SK-N-SH (cell line): ENCODE measurements around the gene ZNF580. TPM values are rescaled to one million over a fixed set of nuclear protein-coding genes. Genes with fewer than 3 reads are reported as not detected.

Experiments used
- CTCF ChIA-PET: fragments of 300-600, 350-600 bp; formaldehyde crosslinking; extraction: SDS; loops from one replicate; lab custom pipeline; 2021; lab: Yijun Ruan, JAX
- POLR2A ChIA-PET: fragments of 350-600 bp; sonication (Branson Sonifier 250); formaldehyde crosslinking; extraction: SDS; loops from one replicate; lab custom pipeline; 2020; ENCODE audit warnings: antibody characterized with exemption, inconsistent platforms; lab: Yijun Ruan, JAX
- DNase-seq: peaks from one replicate; pipeline ENCODE4 v3.0.0; 2012
- H2AFZ ChIP-seq: fragments of 200-600 bp; sonication (generic); 2 replicates; pipeline ENCODE4 v1.8.1; 2016; ENCODE audit warnings: antibody characterized with exemption, mild to moderate bottlenecking, low read depth
- H3F3A ChIP-seq: fragments of 200-600 bp; sonication (generic); replicated peaks from 2 replicates; pipeline ENCODE3; 2016; ENCODE audit warnings: antibody characterized with exemption, mild to moderate bottlenecking; ENCODE audit not compliant: insufficient read depth
- H3K27ac ChIP-seq, 2 experiments: fragments of 200-500 bp in 1 of 2; fragments of 200-600 bp in 1 of 2; sonication (Bioruptor generic) in 1 of 2; sonication (generic), shearing (Covaris generic) in 1 of 2; 2 replicates each; pipeline versions ENCODE4 v1.5.1 to v1.6.1; 2014 to 2016; ENCODE audit warnings: low read depth in 2 of 2, inconsistent platforms in 1 of 2, low read length in 1 of 2, mild to moderate bottlenecking in 1 of 2, mixed read lengths in 1 of 2
- H3K27me3 ChIP-seq: fragments of 200-600 bp; sonication (generic), shearing (Covaris generic); 2 replicates; pipeline ENCODE4 v1.6.1; 2016; ENCODE audit warnings: mixed run types; ENCODE audit not compliant: insufficient read depth
- H3K36me3 ChIP-seq, 2 experiments: fragments of 200-500 bp in 1 of 2; fragments of 200-600 bp in 1 of 2; sonication (Bioruptor generic) in 1 of 2; sonication (generic) in 1 of 2; replicated peaks in 1 of 2; 2 replicates each; pipeline versions ENCODE3 to v1.5.1; 2014 to 2016; ENCODE audit warnings: low read length in 1 of 2, mild to moderate bottlenecking in 1 of 2; ENCODE audit not compliant: insufficient read depth in 2 of 2, control insufficient read depth in 1 of 2
- H3K4me1 ChIP-seq, 2 experiments: fragments of 200-500 bp in 1 of 2; fragments of 200-600 bp in 1 of 2; sonication (Bioruptor generic) in 1 of 2; sonication (generic), shearing (Covaris generic) in 1 of 2; 2 replicates each; pipeline versions ENCODE4 v1.5.1 to v1.6.1; 2014 to 2016; ENCODE audit warnings: low read depth in 1 of 2, low read length in 1 of 2, mixed run types in 1 of 2; ENCODE audit not compliant: insufficient read depth in 2 of 2, control insufficient read depth in 1 of 2
- H3K4me2 ChIP-seq: fragments of 200-600 bp; sonication (generic), shearing (Covaris generic); 2 replicates; pipeline ENCODE4 v1.6.1; 2017; ENCODE audit warnings: mixed run types
- H3K4me3 ChIP-seq, 2 experiments: fragments of 200-500 bp in 1 of 2; fragments of 200-600 bp in 1 of 2; sonication (Bioruptor generic) in 1 of 2; sonication (generic), shearing (Covaris generic) in 1 of 2; 2 replicates each; pipeline versions ENCODE4 v1.5.1 to v1.8.1; 2014 to 2016; ENCODE audit warnings: low read depth in 2 of 2, inconsistent platforms in 1 of 2, low read length in 1 of 2, mild to moderate bottlenecking in 1 of 2, mixed read lengths in 1 of 2, moderate library complexity in 1 of 2
- H3K79me2 ChIP-seq: fragments of 200-600 bp; sonication (generic); 2 replicates; pipeline ENCODE4 v1.8.1; 2017; ENCODE audit warnings: mild to moderate bottlenecking; ENCODE audit not compliant: insufficient read depth
- H3K9ac ChIP-seq: fragments of 200-600 bp; sonication (generic); 2 replicates; pipeline ENCODE4 v1.6.1; 2017; ENCODE audit warnings: mixed run types
- H3K9me2 ChIP-seq: fragments of 200-600 bp; sonication (generic); 2 replicates; pipeline ENCODE4 v1.6.1; 2017; ENCODE audit warnings: mixed run types
- H3K9me3 ChIP-seq: fragments of 200-600 bp; sonication (generic); 2 replicates; pipeline ENCODE4 v1.6.1; 2017; ENCODE audit warnings: mixed run types, mild to moderate bottlenecking, moderate library complexity
- H4K20me1 ChIP-seq: fragments of 200-600 bp; sonication (generic); 2 replicates; pipeline ENCODE4 v1.6.1; 2017; ENCODE audit warnings: mild to moderate bottlenecking, mixed run types; ENCODE audit not compliant: insufficient read depth
- CHD2 ChIP-seq: fragments of 150-350 bp; IDR thresholded peaks from 2 replicates; pipeline ENCODE4 v1.6.1; 2018; ENCODE audit warnings: low read length; ENCODE audit not compliant: partially characterized antibody
- ELF1 ChIP-seq: IDR thresholded peaks from 2 replicates; pipeline ENCODE4 v1.4.0; 2012
- EZH2phosphoT487 ChIP-seq: fragments of 200-600 bp; sonication (generic); IDR thresholded peaks from 2 replicates; pipeline ENCODE4 v1.6.1; 2017; ENCODE audit warnings: low read depth, mixed run types, mild to moderate bottlenecking, antibody characterized with exemption, moderate library complexity, borderline replicate concordance
- FOSL2 ChIP-seq: IDR thresholded peaks from 2 replicates; pipeline ENCODE4 v1.4.0; 2012; ENCODE audit warnings: low read depth, mild to moderate bottlenecking, moderate library complexity, borderline replicate concordance
- FOXJ3 ChIP-seq: sonication (generic); formaldehyde crosslinking; IDR thresholded peaks from 2 replicates; pipeline ENCODE4 v1.5.1; 2020; ENCODE audit warnings: mild to moderate bottlenecking, missing genetic modification reagents
- GABPA ChIP-seq: IDR thresholded peaks from 2 replicates; pipeline ENCODE4 v1.4.0; 2012; ENCODE audit warnings: low read depth, mild to moderate bottlenecking
- MEF2A ChIP-seq: IDR thresholded peaks from 2 replicates; pipeline ENCODE4 v1.4.0; 2012; ENCODE audit warnings: low read depth, borderline replicate concordance
- MXI1 ChIP-seq: IDR thresholded peaks from 2 replicates; pipeline ENCODE4 v1.6.1; 2012; ENCODE audit warnings: mild to moderate bottlenecking, low read depth, low read length, improper control_type of control experiment
- NRF1 ChIP-seq: IDR thresholded peaks from 2 replicates; pipeline ENCODE4 v1.6.1; 2012; ENCODE audit warnings: low read depth, mild to moderate bottlenecking, low read length
- RAD21 ChIP-seq: IDR thresholded peaks from 2 replicates; pipeline ENCODE4 v1.6.1; 2012; ENCODE audit warnings: mild to moderate bottlenecking, low read length
- RFX5 ChIP-seq: IDR thresholded peaks from 2 replicates; pipeline ENCODE4 v1.6.1; 2012; ENCODE audit warnings: mild to moderate bottlenecking, improper control_type of control experiment, low read length
- RXRA ChIP-seq: IDR thresholded peaks from 2 replicates; pipeline ENCODE4 v1.4.0; 2012; ENCODE audit warnings: low read depth, mild to moderate bottlenecking, borderline replicate concordance
- TAF1 ChIP-seq: IDR thresholded peaks from 2 replicates; pipeline ENCODE4 v1.6.1; 2012; ENCODE audit warnings: low read depth, mild to moderate bottlenecking, low read length, moderate library complexity, borderline replicate concordance
- TCF12 ChIP-seq: IDR thresholded peaks from 2 replicates; pipeline ENCODE4 v1.4.0; 2012
- TEAD4 ChIP-seq: IDR thresholded peaks from 2 replicates; pipeline ENCODE4 v1.4.0; 2012; ENCODE audit warnings: mild to moderate bottlenecking, borderline replicate concordance; ENCODE audit not compliant: insufficient read depth
- USF2 ChIP-seq: fragments of 150-350 bp; IDR thresholded peaks from 2 replicates; pipeline ENCODE4 v1.6.1; 2017; ENCODE audit warnings: antibody characterized with exemption, low read length, low read depth, borderline replicate concordance
- YY1 ChIP-seq: IDR thresholded peaks from 2 replicates; pipeline ENCODE4 v1.4.0; 2012; ENCODE audit warnings: low read depth, mild to moderate bottlenecking
- WGBS: methylation state at CpG from one replicate; pipeline ENCODE4 v1.1.6; 2017; ENCODE audit warnings: low lambda C conversion rate; 5-methylcytosine and 5-hydroxymethylcytosine counted together
- polyA plus RNA-seq, 3 experiments: library from polyadenylated mRNA; depleted of rRNA; stranded (reverse); fragments of >200 nt; gene quantifications; 2 replicates each; pipeline ENCODE4 v1.2.3, GENCODE V29; 2012
- TF ChIP-seq, protein P1 (sequence below): IDR thresholded peaks from 2 replicates; pipeline ENCODE4 v1.4.0; 2012; ENCODE audit warnings: low read depth, borderline replicate concordance
- TF ChIP-seq, protein P2 (sequence below): IDR thresholded peaks from 2 replicates; pipeline ENCODE4 v1.4.0; 2012; ENCODE audit warnings: low read depth
- TF ChIP-seq, protein P3 (sequence below): IDR thresholded peaks from 2 replicates; pipeline ENCODE4; 2012
- TF ChIP-seq, protein P4 (sequence below): fragments of 150-350 bp; IDR thresholded peaks from 2 replicates; pipeline ENCODE4 v1.6.1; 2016; ENCODE audit warnings: mild to moderate bottlenecking, low read depth, low read length

Gene ZNF580
- polyA plus RNA-seq, 1 of the 3 experiments (the other 2 are of a cell fraction), result 21.9 TPM

DNA sequence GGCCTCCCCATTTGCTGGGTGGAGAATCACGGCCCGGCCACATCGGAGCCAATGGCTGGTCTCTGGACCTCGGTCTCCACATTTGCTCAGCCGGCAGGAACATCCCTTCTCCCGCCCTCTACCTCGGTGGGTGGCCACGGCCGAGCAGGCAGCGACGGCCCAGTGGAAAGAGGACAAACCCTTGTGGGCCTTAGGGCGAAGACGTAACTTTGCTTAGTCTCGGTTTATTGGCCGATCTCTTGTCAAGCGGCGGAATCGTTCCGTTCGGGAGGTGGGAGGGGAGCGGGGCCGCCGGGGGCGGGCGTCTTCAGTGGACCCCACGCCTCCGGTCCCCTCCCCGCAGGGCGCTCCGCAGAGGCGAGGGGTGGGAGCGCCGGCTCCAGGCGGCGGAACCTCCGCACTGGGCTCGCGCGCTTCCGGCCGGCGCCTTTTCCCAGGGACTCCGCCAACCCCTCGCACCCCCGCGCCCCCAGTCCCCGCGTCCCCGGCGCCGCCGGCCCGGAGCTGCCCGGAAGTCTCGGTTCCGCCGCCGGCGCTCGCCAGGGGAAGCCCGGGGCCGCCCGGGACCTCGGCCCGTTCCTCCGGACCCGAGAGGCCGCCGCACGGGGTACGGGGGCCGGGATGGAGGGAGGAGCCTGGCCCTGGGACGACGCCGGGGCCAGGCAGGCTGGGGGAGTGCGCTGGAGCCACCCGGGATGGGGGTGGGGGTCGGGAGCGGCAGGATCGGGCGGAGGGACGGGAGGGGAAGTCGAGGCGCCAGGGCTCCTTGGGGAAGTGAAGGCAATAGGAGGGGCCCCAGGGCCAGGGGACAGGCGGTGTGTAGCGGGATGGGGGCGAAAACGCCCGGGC lies at the start of gene ZNF580 (continued):
- TF ChIP-seq NRF1, result no peak
- TF ChIP-seq, protein P1, sequence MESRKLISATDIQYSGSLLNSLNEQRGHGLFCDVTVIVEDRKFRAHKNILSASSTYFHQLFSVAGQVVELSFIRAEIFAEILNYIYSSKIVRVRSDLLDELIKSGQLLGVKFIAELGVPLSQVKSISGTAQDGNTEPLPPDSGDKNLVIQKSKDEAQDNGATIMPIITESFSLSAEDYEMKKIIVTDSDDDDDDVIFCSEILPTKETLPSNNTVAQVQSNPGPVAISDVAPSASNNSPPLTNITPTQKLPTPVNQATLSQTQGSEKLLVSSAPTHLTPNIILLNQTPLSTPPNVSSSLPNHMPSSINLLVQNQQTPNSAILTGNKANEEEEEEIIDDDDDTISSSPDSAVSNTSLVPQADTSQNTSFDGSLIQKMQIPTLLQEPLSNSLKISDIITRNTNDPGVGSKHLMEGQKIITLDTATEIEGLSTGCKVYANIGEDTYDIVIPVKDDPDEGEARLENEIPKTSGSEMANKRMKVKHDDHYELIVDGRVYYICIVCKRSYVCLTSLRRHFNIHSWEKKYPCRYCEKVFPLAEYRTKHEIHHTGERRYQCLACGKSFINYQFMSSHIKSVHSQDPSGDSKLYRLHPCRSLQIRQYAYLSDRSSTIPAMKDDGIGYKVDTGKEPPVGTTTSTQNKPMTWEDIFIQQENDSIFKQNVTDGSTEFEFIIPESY, result no peak
- no peak for TF ChIP-seq EZH2phosphoT487
- no peak for TF ChIP-seq MEF2A
- TF ChIP-seq, protein P2, sequence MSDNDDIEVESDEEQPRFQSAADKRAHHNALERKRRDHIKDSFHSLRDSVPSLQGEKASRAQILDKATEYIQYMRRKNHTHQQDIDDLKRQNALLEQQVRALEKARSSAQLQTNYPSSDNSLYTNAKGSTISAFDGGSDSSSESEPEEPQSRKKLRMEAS, result 0 out of 2 replicates have a peak, but pooled peaks have one; percentile 47
- TF ChIP-seq RAD21, result no peak
- TF ChIP-seq TCF12, result no peak
- peak; percentile 51; the same call in 1 of the 2 replicates for TF ChIP-seq YY1
- peak; percentile 51; the same call in 1 of the 2 replicates for TF ChIP-seq TAF1
- TF ChIP-seq GABPA, result peak; percentile 62
- TF ChIP-seq TEAD4, result no peak

- Histone ChIP-seq H3K9ac (no peak overlapping the region), H3K9me3 (no peaks in the 10 kb centered on the region), H3K4me3 (no peak overlapping the region), H3K27me3 (no peaks in the 10 kb centered on the region), H3K79me2 (no peaks in the 10 kb centered on the region), H4K20me1 (no peaks in the 10 kb centered on the region), H3K4me1 (peaks cover 5% of the 10 kb centered on the region in 2 experiments; a peak in 2 of 4 replicates), H3K27ac (no peak overlapping the region), H3K9me2 (no peaks in the 10 kb centered on the region), H3F3A (peaks cover 2% of the 10 kb centered on the region), H2AFZ (no peak overlapping the region), H3K4me2 (no peak overlapping the region), H3K36me3 (peaks cover 13 to 28% of the 10 kb centered on the region in 2 experiments)
- ChIA-PET POLR2A (no interaction called here), CTCF (no interaction called here)
- no peak for DNase-seq
- 83% methylated on average over 10 of the region's 10 CpGs for WGBS
- TF ChIP-seq FOXJ3 (CRISPR knock-in tag) (no peak), NRF1 (no peak), USF2 (no peak), ELF1 (no peak), RFX5 (no peak), TAF1 (no peak), CHD2 (no peak), YY1 (no peak), RXRA (no peak), FOSL2 (no peak), MXI1 (no peak), GABPA (no peak)
- TF ChIP-seq, protein P3, sequence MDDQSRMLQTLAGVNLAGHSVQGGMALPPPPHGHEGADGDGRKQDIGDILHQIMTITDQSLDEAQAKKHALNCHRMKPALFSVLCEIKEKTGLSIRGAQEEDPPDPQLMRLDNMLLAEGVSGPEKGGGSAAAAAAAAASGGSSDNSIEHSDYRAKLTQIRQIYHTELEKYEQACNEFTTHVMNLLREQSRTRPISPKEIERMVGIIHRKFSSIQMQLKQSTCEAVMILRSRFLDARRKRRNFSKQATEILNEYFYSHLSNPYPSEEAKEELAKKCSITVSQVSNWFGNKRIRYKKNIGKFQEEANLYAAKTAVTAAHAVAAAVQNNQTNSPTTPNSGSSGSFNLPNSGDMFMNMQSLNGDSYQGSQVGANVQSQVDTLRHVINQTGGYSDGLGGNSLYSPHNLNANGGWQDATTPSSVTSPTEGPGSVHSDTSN, result no peak
- TF ChIP-seq, protein P4, sequence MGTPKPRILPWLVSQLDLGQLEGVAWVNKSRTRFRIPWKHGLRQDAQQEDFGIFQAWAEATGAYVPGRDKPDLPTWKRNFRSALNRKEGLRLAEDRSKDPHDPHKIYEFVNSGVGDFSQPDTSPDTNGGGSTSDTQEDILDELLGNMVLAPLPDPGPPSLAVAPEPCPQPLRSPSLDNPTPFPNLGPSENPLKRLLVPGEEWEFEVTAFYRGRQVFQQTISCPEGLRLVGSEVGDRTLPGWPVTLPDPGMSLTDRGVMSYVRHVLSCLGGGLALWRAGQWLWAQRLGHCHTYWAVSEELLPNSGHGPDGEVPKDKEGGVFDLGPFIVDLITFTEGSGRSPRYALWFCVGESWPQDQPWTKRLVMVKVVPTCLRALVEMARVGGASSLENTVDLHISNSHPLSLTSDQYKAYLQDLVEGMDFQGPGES, result no peak
- TF ChIP-seq, protein P1, result no peak
Measured at GRCh38 chr19:55591555-55591954, 49.2 kb upstream of the ZNF580 start.
